Lung microvascular endothelial cell (primary cell): ENCODE measurements around the gene ALPP. TPM values are rescaled to one million over a fixed set of nuclear protein-coding genes. Genes with fewer than 3 reads are reported as not detected.
"Not testable (repeated sequence)": the region's sequence is repeated elsewhere in the genome, so short reads cannot be mapped to it uniquely, and the experiment has no call there.

ENCODE experiments used
- DNase-seq, 2 donors: peaks; one replicate each; pipeline versions ENCODE4 v3.0.0 to v3.0.0-alpha.2; 2010; ENCODE audit warnings: low read depth in 2 of 2
- total RNA-seq: library from RNA; depleted of rRNA; stranded (reverse); fragments of >200 nt; gene quantifications from 2 replicates; pipeline ENCODE4 v1.2.1, GENCODE V29; 2014

Gene ALPP
- total RNA-seq, 1 donor from 2014 or later = not detected

DNA sequence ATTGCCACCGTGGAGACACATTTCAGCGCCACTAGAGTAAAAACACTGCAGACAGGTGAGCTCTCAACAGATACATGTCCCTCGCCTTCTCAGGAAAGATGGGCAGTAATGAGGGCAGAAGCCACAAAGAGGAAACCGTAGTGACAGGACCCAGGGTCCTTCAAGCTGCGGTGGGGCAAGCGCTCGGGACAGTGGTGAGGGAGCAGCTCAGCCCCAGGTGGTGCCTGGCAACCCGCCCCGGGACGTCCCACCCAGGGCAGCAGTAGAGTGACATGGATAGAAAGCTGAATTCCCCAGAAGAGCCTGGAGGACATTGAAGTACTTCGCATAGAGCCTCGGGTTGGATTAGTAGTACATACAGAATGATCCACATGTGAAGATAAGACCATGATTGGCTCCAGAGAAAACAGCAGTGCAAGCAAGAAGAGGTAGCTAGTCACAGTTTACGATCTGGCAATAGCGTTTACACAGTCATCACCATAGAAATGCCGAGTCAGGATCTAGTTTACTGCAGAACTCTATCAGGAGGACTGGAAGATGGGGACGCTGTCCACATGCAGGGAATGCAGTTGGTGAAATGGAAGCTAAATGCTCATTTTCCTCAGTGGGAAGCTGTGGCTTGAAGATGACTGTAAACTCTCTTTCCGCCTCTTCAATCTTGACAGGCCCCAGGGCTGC is 37.4 kb upstream of the ALPP start:
- DNase-seq = no peak

DNA sequence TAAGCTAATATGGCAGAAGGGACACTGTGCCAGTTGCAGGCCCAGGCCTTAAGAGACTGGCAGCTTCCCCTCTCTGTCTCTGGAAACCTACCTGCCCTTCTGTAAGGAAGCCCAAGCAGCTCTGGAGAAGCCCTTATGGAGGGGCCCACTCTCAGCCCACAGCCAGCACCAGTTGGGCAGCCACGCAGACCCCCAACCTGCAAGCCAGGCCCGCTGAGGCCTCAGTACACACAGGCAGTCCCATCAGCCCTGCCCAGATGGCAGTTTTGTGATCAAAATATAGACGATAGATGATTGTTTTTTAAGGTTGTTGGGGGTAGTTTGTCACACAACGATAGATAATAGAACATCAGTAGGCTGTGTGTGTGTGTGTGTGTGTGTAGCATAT is 36.8 kb upstream of the ALPP start:
- no peak for DNase-seq

DNA sequence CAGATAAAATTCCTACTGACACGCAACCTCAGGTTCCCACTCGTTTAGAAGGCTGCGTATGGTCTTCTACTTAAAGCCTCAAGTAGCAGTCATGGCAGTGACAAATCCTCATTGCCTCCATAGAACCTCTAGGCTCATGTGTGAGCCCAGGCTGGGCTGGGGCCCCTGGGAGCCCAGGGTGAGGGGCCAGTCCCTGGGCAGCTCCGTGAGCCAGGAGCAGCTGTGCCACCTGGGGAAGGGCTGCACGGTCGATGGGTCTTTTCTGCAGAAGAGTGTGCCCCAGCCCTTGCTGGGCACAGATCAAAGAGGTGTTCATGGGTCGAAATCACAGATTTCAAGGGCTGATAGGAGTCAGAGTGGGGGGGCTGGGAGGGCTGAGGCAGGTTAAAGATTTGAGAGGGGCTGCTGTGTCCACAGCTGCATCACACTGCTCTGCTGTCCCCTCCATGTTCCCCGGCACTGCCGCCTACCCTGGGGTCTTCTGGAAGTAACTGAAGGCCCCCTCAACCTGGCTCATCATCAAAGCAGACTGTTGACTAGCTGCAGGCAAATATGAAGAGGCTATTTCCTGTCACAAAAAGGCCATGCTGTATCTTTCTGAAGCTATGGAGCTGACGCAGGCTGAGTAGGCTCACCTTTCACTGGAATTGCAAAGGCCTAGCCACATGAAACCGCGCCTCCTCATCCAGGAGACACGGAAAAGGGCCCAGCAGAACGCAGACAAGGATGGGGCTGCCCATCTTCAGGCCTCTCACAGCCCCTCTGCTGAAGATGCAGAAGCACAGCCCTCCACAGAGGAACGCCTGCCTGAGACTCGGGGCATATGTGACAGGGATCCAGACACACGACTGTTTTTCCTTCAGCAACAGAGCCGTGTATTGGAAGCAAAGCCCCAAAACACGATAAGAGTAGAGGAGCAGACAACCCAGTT is 35.7 kb upstream of the ALPP start:
- DNase-seq = no peak

DNA sequence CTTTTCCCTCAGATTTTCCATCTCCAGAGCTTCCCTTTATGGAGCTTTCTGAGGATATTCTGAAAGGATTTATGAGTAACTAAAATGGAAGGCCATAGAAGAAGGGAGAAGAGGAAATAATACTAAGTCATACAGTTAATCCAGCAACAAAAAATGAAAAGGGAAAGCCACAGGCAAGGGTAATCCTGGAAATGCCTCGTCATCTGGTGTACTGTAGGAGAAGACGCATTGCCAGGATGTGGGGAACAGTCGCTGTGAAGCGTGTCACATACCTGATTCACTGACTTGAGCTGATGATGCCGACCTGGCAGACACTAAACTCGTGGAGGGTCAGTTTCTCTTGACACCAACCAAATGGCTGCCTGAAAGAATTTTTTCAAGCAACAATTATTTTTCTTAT is 34.7 kb upstream of the ALPP start:
- no peak for DNase-seq

GRCh38 chr2:232345251-232345650 is 33.3 kb upstream of the ALPP start:
- DNase-seq = no peak

DNA sequence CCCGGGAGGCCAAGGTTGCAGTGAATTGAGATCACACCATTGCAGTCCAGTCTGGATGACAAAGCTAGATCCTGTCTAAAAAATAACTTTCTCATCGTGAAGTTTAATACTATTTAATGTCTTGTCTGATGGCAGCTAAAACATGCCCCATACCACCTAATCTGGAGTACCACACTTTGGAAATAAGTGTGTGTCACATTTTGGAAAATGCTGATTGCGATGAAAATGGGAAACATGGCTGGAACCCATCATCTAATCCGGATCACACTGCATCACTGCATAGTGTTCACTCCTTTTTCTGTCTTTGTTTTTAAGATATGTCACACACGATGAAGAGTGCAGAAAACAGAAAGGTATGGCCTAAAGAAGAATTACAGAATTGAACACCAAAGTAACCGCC is 31.2 kb upstream of the ALPP start:
- DNase-seq = no peak

GRCh38 chr2:232348936-232349335 is 29.6 kb upstream of the ALPP start:
- DNase-seq = no peak

DNA sequence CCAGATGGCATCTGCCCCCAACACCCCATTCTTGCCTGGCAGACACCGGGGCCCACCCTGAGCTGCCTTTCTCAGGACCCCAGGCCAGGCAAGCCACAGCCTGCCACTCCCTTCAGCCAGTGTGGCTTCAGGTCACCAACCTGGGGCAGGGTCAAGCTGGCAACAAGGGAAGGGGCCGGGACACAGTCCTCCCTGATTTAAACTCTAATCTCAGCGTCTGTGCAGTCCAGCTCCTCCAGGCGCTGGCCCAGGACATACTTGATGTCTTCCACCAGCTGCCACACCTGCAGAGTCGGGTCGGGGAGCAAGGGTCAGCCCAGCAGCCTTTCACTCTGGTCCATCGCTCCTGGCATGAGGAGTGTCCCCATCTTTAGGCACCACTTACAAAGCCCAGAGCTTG is 29.0 kb upstream of the ALPP start:
- no peak for DNase-seq

GRCh38 chr2:232349946-232350635 is 28.5 kb upstream of the ALPP start:
- DNase-seq = no peak

DNA sequence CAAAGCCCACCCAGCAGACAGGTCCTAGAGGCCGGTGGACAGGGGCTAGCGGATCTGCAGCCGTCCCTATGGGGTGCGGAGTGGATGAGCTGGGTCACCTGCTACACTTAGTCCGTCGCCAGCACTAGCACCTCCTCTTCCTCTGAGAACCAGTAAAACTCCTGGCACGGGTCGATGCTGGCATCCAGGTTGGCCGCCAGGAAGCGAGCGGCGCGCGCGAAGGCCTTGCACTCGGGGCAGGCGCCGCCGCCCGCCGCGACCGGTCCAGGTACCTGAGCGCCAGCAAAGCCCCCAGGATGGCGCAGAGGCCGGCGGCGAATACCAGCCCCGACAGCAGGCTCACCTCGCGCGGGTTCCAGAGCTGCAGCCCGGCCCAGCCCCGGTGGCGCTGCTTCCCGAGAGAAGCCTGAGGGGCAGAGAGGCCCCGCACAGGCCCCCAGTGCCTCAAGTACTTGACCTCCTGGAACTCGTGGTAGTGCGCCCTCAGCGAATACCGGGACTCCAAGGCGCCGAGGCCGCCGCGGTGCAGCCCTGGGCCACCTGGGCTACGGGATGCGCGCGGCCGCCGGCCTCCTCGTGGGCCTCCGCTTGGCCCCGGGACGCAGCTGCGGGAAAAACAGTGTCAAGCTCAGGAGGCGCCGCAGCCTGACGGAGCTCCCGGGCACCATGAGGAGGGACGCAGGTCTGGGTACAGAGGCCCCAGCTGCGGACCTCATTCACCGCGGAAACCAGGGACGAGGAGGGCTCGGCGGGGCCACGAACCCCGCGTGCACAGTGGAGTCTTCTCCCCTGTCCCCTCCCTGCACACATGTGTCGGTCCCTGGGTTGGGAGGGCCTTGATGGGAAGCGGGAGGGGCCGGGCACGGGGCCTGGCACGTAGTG is 27.5 kb upstream of the ALPP start:
- no peak for DNase-seq

GRCh38 chr2:232351686-232352510 is 26.7 kb upstream of the ALPP start:
- DNase-seq = no peak

- no peak for DNase-seq
Observed at GRCh38 chr2:232352511-232353091, 25.9 kb upstream of the ALPP start.

GRCh38 chr2:232353096-232353495 is 25.5 kb upstream of the ALPP start:
- no peak for DNase-seq

DNA sequence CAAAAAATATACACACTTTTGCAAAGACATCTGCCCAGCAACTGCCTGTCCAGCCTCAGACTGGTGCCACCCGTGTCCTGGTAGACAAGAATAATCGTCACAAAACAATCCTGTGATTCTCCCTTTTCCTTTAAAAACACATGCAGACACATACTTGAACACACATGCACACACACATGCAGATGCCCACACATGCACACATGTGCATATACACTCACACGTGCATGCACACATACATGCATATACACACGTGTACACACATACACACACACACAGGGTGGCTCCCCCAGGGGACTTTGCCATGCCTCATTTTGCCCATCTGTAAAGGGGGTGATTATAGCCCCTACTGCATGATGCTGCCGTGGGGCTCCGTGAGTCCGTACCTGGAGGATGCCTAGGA is 24.9 kb upstream of the ALPP start:
- DNase-seq = no peak

- DNase-seq = no peak
Observed at GRCh38 chr2:232354069-232354468, 24.5 kb upstream of the ALPP start.

GRCh38 chr2:232361646-232362045 is 16.9 kb upstream of the ALPP start:
- no peak for DNase-seq

DNA sequence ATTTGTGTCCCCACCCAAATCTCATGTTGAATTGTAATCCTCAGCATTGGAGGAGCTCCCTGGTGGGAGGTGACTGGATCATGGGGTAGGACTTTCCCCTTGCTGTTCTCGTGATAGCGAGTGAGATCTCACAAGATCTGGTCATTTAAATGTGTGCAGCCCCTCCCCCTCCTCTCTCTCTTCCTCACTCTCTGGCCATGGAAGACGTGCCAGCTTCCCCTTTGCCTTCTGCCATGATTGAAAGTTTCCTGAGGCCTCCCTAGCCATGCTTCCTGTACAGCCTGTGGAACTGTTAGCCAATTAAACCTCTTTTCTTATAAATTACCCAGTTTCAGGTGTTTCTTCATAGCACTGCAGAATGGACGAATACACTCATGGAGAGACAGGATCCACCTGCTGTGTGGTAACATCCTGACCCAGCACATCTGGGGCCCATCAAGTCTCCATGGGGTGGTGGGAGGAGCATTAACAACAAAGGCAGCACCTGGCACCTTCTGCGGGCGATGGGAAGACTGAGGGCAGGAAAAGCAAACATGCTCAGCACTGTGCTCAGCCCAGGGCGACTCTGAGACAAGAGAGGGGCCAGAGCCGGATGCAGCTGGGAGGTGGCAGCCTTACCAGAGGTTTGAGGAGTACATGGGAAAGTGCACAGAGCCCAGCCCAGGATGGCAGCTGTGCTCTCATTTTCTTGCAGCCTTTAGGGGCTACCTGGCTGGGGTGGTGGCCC is 16.2 kb upstream of the ALPP start:
- no peak for DNase-seq

- not testable (repeated sequence) for DNase-seq
Observed at GRCh38 chr2:232363064-232363783, 15.3 kb upstream of the ALPP start.
